Uterus (tissue), 4 donors: Measurements from ENCODE around the gene ARHGAP9. TPM values are rescaled to one million over a fixed set of nuclear protein-coding genes. Genes with fewer than 3 reads are reported as not detected.
A peak's percentile ranks its signal among the peaks of the same experiment; 100 is the strongest.

Experiments used
- DNase-seq, 2 donors: peaks; one replicate each; pipeline ENCODE4 v3.0.0-alpha.2; 2019 to 2020
- H3K27ac ChIP-seq, 2 donors: fragments of 200-600 bp; sonication (generic); 1 replicate in 1 of 2; 2 replicates in 1 of 2; pipeline ENCODE4 v1.5.1; 2016 to 2018
- H3K27me3 ChIP-seq, 2 donors: fragments of 200-600 bp; sonication (generic); one replicate each; pipeline ENCODE4 v1.5.1; 2018 to 2019; ENCODE audit warnings: control low read depth in 1 of 2
- H3K36me3 ChIP-seq, 2 donors: fragments of 200-600 bp; sonication (generic); one replicate each; pipeline ENCODE4 v1.5.1; 2019; ENCODE audit warnings: control low read depth in 1 of 2
- H3K4me1 ChIP-seq, 2 donors: fragments of 200-600 bp; sonication (generic); one replicate each; pipeline ENCODE4 v1.5.1; 2018 to 2019; ENCODE audit warnings: control low read depth in 1 of 2
- H3K4me3 ChIP-seq, 2 donors: fragments of 200-600 bp; sonication (generic); 1 replicate in 1 of 2; 2 replicates in 1 of 2; pipeline ENCODE4 v1.5.1; 2018 to 2019; ENCODE audit warnings: mild to moderate bottlenecking in 1 of 2
- H3K9me3 ChIP-seq, 2 donors: fragments of 200-600 bp; sonication (generic); one replicate each; pipeline ENCODE4 v1.5.1; 2019; ENCODE audit warnings: control low read depth in 1 of 2
- POLR2A ChIP-seq, 2 donors: fragments of 450-650 bp; IDR thresholded peaks; one replicate each; pipeline ENCODE4 v1.6.1; 2016; ENCODE audit warnings: antibody characterized with exemption in 2 of 2, mild to moderate bottlenecking in 1 of 2, moderate library complexity in 1 of 2
- intact Hi-C: fragments of 100-400 bp; cut with DNase I; formaldehyde crosslinking; loops from one replicate; pipeline ENCODE4 v1.15.1; 2023; ENCODE audit warnings: low total_unique reads
- total RNA-seq, 4 donors: library from RNA; depleted of rRNA in 3 of 4; stranded (reverse); fragments of >200 nt in 3 of 4; gene quantifications; one replicate each; pipeline versions ENCODE4 v1.1.0 to v1.2.4, GENCODE V29; 2014 to 2023
- TF ChIP-seq, protein P1 (sequence below), 4 experiments: fragments of 200-600 bp in 2 of 4; fragments of 450-650 bp in 2 of 4; sonication (generic) in 2 of 4; IDR thresholded peaks; one replicate each; pipeline ENCODE4 v1.5.1; 2016 to 2019; ENCODE audit warnings: antibody characterized with exemption in 4 of 4, mild to moderate bottlenecking in 2 of 4, moderate library complexity in 1 of 4
- donor health status: DM: yes; HTN: yes; CAD: no.

ARHGAP9 gene
- total RNA-seq, 4 donors from 2014 or later = 1.5 to 8.1 (median 3.3) TPM

- H3K36me3 ChIP-seq = no peaks in the 10 kb centered on the region
- H3K27ac ChIP-seq = peak overlapping the region; percentile 97 to 99
- H3K4me3 ChIP-seq = peak overlapping the region; percentile 80 to 88
- TF ChIP-seq, protein P1, sequence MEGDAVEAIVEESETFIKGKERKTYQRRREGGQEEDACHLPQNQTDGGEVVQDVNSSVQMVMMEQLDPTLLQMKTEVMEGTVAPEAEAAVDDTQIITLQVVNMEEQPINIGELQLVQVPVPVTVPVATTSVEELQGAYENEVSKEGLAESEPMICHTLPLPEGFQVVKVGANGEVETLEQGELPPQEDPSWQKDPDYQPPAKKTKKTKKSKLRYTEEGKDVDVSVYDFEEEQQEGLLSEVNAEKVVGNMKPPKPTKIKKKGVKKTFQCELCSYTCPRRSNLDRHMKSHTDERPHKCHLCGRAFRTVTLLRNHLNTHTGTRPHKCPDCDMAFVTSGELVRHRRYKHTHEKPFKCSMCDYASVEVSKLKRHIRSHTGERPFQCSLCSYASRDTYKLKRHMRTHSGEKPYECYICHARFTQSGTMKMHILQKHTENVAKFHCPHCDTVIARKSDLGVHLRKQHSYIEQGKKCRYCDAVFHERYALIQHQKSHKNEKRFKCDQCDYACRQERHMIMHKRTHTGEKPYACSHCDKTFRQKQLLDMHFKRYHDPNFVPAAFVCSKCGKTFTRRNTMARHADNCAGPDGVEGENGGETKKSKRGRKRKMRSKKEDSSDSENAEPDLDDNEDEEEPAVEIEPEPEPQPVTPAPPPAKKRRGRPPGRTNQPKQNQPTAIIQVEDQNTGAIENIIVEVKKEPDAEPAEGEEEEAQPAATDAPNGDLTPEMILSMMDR (IDR thresholded peaks at IDR 0.05) = no peak
- TF ChIP-seq POLR2A (IDR thresholded peaks at IDR 0.05) = no peak
- no peaks in the 10 kb centered on the region for H3K9me3 ChIP-seq
- H3K27me3 ChIP-seq = no peaks in the 10 kb centered on the region
- peak; percentile 66 to 69 for DNase-seq
- peaks cover 12 to 21% of the 10 kb centered on the region in 2 donors for H3K4me1 ChIP-seq
- intact Hi-C loops = no loop called here
These were observed 43.4 kb upstream of the ARHGAP9 start for GRCh38 chr12:57522887-57523705.

DNA sequence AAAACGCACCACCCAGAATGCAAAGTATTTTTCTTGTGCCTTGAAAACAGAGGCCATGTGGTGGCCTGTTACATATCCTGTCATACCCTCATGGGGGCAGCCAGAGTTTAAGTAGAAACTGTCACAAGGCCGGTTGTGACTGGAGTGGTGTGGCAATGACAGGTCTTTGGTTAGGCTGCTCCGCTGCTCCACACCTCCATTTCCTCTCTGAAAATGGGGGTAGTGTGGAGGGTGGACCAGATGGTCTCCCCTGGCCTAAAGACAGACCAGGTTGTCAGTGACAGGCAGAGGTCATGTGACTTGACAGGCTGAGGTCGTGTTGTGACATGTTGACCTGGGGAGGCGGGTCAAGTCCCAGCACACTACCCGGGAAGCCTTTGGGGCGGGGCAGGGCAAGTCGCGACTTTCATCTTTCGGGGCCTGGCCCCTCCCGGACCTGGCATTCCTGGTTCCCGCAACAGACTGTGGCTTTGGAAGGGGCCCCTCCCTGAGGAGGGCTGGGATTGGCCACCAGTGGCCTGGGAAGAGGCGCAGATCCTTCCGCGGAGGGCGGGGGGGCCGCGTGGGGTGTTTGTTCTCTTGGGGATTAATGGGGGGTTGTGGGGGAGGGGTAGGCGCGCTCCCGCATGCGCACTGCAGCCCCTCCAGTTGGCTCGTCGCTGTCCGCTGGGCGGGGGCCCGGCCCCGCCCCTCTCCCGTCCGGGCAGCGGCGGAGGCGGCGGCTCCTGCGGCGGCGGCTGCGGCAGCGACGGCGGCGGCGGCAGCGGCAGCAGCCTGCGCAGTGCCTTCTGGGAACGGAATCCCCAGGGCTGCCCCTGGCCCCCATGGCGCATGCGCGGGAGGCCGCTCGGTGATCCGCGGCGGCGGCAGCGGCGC is 42.6 kb upstream of the ARHGAP9 start, which contains the start of gene MBD6:
Gene MBD6 (plus strand): TSS at position 814 of the 876 bp plus-strand sequence. CDS start 1,480 bp downstream, outside the sequence.
- Histone ChIP-seq H3K4me1 (peaks cover 12 to 21% of the 10 kb centered on the region in 2 donors), H3K36me3 (no peaks in the 10 kb centered on the region), H3K9me3 (no peaks in the 10 kb centered on the region), H3K27me3 (no peaks in the 10 kb centered on the region), H3K4me3 (peak within 1 kb of the TSS; percentile 80 to 88), H3K27ac (peak within 1 kb of the TSS; percentile 97 to 99)
- peak; percentile 96 to 97 for DNase-seq
- peak; percentile 40 to 74 for TF ChIP-seq POLR2A (IDR thresholded peaks at IDR 0.05)
- TF ChIP-seq, protein P1 (IDR thresholded peaks at IDR 0.05) = peak in 1 of 4 experiments; percentile 23
- intact Hi-C loops = no loop called here

- no peaks in the 10 kb centered on the region for H3K27me3 ChIP-seq
- H3K4me3 ChIP-seq = peak overlapping the region; percentile 80 to 88
- H3K9me3 ChIP-seq = no peaks in the 10 kb centered on the region
- intact Hi-C loops = no loop called here
- no peaks in the 10 kb centered on the region for H3K36me3 ChIP-seq
- peaks cover 12 to 21% of the 10 kb centered on the region in 2 donors for H3K4me1 ChIP-seq
- DNase-seq = peak; percentile 53 to 67
- peak overlapping the region; percentile 97 to 99 for H3K27ac ChIP-seq
- TF ChIP-seq POLR2A (IDR thresholded peaks at IDR 0.05) = no peak
- TF ChIP-seq, protein P1 (IDR thresholded peaks at IDR 0.05) = no peak
These were observed 41.9 kb upstream of the ARHGAP9 start for GRCh38 chr12:57521525-57522010.

- H3K9me3 ChIP-seq = no peaks in the 10 kb centered on the region
- peak within 1 kb of the TSS; percentile 97 to 99 for H3K27ac ChIP-seq
- H3K36me3 ChIP-seq = no peaks in the 10 kb centered on the region
- intact Hi-C loops = no loop called here
- peak within 1 kb of the TSS; percentile 65 to 94 for H3K4me3 ChIP-seq
- peaks cover 12 to 19% of the 10 kb centered on the region in 2 donors for H3K4me1 ChIP-seq
- DNase-seq = peak; percentile 99
- H3K27me3 ChIP-seq = no peaks in the 10 kb centered on the region
- peak; percentile 98 to 100 for TF ChIP-seq POLR2A (IDR thresholded peaks at IDR 0.05)
- TF ChIP-seq, protein P1 (IDR thresholded peaks at IDR 0.05) = peak in 1 of 4 experiments; percentile 25
These were observed 40.6 kb upstream of the ARHGAP9 start, which contains the start of gene DDIT3 for GRCh38 chr12:57520053-57520818. Gene DDIT3 (minus strand): TSS chr12:57520514. CDS start chr12:57517406, 3,108 bp downstream.
